HT1080 (cell line): Measurements from ENCODE around the gene FOXE1. TPM values are rescaled to one million over a fixed set of nuclear protein-coding genes. Genes with fewer than 3 reads are reported as not detected.

ENCODE experiments used
- DNase-seq: peaks from one replicate; pipeline ENCODE4 v3.0.0-alpha.2; 2015; ENCODE audit warnings: low read depth
- total RNA-seq: library from RNA; depleted of rRNA; stranded (reverse); fragments of >200 nt; shearing (Covaris generic); gene quantifications from 2 replicates; pipeline ENCODE4 v1.2.3, GENCODE V29; 2014

The FOXE1 gene
- total RNA-seq, 1 experiment from 2014 or later = not detected

DNA sequence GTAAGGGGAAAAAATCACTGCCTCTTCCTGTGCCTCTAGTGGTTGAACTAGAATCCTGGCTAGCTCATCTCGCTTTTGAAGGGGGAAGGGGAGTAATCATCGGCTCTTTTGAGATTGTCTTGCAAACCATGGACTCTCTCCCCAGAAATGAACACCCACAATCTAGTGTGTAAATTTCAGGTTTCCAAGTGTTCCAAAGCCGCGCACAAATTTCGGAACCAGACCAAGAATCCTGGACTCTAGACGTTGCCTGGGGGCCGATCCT lies 4.9 kb upstream of the FOXE1 start:
- DNase-seq = no peak

DNA sequence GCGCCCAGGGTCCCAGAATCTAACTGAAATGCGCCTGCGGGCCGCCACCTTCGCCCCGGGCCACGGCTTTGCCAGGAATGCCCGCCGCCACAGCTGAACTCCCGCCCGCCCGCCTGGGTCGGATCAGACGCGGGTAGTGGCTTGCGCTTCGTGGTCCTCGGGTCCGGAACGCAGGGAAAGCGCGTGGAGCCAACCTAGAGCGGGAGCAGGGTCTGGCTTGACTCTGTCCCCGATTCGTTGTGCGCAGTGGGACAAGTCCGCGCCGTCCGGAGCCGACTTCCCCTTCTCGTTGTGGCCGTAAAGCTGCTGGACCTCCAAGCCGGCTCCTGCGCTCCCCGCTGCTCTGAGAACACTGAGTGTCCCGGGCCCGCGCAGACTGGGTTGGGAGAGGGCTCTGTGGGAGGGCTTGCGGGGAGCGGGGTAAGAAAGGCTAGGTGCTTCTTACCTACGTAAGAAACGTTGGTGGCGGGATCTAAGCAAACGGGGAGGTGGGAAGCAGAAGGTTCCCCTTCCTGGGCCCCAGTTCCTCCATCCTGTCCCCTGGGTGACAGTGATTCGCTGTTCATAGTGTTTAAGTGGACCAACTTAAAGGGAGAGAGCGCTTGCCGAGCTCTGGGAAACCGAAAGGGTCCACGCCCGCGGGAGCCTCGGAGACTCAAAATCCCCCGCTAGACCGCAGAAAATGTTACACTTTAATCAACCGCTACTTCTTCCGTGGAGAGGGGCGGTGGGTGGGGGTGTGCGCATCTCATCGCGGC lies 4.4 kb upstream of the FOXE1 start:
- DNase-seq = no peak

DNA sequence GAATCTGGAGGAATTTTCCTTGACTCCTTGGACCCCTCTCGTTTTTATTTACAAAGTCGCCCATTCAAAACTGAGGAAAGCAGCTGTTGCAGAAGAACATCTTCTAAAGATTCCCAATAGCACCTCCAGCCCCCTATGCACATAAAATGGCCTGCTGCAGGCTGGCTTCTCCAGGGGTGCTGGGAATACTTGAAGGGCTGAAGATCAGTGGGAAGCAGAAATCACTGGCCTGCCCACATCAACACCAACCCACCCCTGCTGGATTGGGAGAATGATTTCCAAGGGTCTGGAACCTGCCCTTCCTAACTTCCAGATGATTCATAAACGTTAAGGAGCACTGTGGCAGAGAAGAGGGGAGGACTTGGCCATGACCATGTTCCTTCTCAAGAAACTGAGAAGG lies 3.0 kb upstream of the FOXE1 start:
- no peak for DNase-seq

DNA sequence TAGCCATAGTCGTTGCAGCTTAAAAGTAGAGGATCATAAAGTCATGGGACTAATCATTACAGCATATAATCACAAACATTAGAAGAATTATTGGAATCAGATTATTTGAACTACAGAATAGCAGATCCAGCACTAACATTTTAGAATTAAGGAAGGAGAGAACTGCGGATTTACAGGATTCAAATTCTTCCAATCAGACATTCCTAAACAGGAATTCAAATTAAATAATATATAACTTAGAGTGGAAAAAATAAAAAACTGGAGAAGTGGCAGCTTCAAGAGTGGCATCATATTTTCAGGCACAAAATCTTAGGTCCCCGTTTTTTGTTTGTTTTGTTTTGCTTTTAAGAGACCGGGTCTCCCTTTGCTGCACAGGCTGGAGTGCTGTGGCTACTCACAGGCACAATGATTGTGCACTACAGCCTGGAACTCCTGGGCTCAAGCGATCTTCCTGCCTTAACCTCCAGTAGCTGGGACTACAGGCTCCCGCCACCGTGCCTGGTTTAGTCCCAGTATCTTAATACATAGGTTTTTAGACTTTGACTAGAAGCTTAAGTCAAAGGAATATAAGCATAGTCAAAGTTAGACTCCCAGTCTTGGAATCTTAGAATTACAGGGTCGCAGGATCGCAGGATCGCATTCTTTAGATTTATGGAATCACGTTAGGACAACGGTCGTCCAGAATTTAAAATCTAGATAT lies 2.1 kb upstream of the FOXE1 start:
- no peak for DNase-seq

DNA sequence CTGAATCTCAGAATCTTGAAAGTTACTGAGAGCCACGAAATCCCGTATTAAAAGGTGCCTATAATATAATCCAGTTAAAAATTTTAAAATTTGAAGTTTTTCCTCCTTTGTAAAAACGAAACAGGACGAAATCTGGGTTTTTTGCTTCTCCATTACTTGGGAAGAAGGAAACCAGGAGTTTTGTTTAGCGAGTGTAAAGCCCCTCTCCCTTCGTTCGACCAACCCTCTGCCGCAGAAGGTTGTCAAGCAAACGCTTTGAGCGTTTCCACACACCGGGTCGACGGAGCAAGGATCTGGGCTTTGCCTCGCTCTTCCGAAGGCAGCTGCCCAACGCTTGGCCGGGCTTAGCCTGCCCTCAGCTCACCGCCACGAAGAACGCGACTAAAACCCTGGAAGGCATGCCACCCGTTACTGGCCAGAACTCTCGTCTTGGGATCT lies 1.6 kb upstream of the FOXE1 start:
- no peak for DNase-seq

DNA sequence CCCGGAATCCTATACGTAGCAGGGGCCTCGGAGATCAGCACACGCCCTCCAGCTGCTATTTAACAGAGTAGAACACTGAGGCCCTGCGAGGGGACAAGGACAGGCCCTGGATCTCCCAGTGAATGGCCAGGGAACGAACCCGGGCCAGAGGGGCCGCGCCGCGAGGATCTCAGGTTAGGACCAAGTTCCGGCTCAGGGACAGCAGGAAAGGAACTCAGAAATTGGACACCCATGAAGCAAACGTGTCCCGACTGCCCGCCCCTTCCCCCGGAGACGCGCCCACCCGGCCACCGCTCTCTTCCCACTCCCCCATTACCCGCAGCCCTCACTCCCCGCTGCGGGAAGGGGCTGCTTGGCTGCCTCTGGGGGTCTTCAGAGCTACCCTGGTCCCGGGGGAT lies 1.0 kb upstream of the FOXE1 start:
- DNase-seq = no peak

DNA sequence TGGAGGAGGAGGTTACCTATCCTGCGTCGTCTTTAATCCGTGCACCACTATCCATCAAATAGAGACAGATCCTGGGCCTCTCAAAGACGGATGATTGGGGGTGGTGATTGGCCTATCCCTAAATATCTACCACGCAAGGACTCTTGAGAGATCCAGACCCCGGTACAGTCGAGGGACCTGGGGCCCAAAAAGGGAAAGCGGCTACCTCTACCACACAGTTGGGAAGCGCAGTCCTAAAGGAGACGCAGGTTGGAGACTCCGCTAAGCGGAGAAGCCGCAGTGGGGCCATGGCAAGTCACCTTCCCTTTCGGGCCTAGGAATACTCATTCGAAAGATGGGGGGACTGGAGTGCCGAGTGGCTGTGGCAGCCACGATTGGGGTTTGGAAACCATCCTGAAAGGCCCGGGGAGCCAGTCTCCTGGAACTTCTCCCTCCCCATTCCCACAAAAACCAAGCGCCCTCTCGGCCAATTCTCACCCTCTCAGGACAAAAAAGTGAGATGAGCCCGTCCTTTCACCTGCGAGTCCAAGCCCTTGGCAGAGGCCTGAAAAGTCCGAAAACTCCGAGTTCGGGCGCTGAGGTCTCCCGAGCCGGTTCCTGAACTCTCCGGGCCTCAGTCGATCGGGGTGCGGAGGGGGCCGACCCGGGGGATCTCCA lies 499 bp upstream of the FOXE1 start:
- no peak for DNase-seq

DNA sequence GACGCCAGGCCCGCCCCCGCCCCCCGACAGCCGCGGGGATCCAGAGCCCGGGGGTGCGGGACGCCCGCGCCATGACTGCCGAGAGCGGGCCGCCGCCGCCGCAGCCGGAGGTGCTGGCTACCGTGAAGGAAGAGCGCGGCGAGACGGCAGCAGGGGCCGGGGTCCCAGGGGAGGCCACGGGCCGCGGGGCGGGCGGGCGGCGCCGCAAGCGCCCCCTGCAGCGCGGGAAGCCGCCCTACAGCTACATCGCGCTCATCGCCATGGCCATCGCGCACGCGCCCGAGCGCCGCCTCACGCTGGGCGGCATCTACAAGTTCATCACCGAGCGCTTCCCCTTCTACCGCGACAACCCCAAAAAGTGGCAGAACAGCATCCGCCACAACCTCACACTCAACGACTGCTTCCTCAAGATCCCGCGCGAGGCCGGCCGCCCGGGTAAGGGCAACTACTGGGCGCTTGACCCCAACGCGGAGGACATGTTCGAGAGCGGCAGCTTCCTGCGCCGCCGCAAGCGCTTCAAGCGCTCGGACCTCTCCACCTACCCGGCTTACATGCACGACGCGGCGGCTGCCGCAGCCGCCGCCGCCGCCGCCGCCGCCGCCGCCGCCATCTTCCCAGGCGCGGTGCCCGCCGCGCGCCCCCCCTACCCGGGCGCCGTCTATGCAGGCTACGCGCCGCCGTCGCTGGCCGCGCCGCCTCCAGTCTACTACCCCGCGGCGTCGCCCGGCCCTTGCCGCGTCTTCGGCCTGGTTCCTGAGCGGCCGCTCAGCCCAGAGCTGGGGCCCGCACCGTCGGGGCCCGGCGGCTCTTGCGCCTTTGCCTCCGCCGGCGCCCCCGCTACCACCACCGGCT lies 1.0 kb downstream of the FOXE1 start:
- no peak for DNase-seq

DNA sequence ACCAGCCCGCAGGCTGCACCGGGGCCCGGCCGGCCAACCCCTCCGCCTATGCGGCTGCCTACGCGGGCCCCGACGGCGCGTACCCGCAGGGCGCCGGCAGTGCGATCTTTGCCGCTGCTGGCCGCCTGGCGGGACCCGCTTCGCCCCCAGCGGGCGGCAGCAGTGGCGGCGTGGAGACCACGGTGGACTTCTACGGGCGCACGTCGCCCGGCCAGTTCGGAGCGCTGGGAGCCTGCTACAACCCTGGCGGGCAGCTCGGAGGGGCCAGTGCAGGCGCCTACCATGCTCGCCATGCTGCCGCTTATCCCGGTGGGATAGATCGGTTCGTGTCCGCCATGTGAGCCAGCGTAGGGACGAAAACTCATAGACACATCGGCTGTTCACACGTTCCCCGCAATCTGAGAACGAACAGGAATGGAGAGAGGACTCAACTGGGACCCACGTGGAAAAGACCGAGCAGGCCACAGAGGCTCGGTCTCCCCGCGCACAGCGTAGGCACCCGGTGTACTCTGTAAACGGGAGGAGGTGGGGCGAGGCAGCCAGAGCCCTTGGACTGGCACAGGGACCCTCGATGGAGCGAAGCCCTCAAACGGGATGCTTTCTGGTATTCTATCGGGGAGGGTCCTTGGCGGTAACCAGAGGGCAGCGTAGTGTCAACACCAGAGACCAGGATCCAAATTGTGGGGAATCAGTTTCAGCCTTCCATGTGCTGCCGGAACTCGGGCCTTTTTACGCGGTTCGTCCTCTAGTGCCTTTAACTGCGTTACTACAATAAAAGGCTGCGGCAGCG lies 1.9 kb downstream of the FOXE1 start:
- DNase-seq = no peak

DNA sequence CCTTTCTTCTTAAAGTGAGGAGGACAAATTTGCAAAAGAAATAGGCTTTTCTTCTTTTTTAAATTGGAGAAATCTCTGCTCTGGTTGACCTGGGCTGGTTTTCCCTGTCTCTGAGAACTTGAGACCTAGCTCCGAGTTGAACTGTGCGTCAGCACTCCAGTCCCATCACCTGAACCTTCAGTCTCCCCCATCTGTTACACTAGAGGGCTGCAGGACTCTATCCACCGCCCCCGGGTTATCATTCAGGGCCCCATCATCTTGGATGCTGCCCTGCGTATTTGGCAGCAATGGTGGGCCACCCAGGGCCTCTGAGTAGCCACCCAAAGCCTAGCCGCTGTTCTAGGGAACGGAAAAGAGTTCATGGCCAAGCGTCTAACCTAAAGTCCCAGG lies 2.5 kb downstream of the FOXE1 start:
- no peak for DNase-seq

DNA sequence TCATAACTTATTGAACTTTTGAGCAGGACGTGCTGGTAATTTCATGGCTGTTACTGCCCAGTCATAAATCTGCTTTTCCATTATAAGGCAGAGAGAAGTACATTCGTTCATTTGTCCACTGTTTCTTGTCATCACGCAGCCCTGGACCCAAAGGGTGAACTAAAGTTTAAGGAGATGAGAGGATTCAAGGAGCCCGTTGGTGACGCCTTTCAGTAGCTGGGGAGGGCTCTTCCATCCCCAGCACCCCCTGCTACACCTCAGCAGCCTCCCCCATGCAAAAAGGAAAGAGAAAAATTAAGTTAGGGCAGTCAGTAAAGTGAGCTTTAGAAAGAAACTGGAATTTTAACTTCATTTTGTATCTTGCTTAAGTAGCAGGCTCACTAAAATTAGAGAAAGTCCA lies 2.9 kb downstream of the FOXE1 start:
- DNase-seq = no peak

DNA sequence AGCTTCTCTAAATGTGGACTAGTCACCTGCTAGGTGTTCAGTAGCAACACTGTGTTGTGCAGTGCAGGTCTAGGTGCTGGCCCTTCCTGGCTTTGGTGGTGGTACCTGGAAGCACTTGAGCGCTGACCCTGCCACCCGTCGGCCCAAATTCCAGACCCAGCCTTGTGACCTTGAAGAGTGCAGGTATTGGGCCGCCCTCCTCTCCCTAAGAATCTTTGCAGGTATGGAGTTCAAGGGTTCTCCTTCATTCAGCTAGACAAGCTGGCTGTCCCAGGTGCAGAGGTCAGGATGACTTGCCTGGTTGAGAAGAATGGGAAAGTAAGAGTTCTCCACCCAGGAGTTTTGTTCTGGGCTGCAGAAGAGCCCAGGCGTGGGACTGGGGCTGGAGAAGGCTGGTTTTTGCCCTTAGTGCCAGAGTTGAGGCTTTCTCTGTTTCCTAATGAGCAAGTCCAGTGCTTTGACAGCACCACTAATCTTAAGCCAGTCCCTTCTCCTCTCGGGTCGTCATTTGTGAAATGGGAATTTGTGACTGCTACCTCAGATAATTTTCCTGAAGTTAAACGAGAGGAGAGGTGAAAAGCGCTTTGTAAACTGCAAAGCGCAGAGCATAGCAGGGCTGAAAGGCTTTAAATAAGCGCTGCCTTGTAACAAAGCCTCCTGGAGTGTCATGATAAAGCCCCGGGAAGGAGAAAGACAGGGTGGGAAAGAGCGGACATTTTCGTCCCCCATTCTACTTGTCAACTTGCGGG lies 4.0 kb downstream of the FOXE1 start:
- no peak for DNase-seq

DNA sequence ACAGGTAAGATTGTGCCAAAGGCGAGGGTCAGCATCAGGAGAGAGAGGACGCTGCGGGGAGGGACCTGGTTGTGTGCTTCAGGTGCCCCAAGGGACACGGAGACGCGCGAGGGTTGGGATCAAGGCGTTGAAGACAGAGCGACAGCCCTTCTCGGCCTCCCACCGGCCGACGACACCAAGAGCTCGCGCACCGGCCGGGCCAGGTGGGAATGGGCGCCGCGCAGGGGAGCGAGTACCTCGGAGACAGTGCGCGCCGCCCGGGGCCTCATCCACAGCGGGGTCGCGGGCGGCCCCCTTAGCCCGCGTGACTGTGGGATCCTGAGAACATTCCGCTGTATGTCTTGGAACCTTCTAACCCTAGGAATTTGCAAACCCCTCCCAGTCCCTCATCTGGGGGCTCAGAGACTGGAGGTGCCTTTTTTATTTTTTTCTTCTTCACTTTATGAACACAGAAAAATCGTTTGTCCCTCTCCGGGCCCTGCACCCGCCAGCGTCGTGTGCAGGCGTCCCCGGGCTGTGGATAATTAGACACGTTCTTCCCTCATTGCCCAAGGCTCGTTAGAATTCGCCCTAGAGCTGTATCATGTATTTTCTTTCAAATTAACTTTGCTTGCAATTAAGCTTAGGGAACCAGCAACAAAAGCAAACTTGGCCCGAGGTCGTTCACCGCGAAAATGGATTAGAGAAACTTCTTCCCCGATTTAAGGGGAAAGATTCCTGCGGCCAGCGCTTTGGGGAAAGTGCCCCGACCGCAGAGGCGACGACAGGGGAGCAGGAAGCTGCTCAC lies 4.8 kb downstream of the FOXE1 start:
- DNase-seq = no peak

DNA sequence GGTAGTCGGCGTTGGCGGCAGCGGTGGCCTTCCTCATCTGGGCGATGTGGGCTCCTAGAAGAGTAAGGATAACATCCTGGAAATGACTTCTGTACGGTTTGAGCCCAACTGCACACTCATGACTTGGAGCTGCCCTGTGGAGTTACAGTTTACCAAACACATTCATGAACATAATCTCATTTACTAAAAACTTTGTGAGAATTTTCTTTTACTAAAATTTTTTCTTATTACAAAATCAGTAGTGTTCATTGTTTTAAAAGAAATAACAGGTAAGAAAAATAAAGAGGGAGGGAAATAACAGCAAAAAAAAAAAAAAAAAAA lies 5.3 kb downstream of the FOXE1 start:
- DNase-seq = no peak

DNA sequence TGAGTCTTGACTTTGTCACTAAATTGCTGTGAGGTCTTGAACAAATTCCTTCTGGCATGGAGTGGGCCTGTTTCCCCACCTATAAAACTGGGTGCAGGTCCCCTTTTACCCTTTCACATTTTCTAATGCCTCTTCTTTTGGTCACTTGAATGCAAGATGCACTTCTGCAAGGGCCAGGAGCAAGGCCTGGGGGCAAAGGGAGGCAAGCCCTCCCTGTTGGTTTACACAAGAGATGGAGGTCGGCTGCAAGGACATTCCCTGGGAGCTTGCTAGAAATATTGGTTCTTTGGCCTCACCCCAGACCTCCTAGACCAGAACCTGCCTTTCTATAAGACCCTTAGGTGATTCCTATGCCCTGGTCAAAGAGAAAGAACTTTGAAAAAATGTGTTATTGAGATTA lies 5.8 kb downstream of the FOXE1 start:
- DNase-seq = no peak

DNA sequence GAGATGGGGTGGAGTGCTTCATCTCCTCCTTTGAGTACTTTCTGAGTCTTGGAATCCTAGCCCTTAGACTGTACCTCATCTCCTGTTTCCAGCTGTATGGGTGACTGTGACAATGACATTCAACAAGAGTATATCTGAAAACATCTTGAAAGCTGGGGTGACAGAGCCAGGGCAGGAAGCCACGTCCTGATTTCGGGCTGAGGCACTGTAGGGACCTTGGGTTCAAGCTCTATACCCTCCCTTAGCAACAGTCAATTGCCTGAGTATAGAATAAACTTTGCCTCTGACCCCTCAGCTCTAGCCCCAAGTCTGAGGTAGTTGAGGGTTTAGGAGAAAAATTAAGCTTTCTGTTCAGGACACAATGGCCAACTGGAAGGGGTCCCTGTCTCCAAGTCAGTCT lies 6.3 kb downstream of the FOXE1 start:
- DNase-seq = no peak

DNA sequence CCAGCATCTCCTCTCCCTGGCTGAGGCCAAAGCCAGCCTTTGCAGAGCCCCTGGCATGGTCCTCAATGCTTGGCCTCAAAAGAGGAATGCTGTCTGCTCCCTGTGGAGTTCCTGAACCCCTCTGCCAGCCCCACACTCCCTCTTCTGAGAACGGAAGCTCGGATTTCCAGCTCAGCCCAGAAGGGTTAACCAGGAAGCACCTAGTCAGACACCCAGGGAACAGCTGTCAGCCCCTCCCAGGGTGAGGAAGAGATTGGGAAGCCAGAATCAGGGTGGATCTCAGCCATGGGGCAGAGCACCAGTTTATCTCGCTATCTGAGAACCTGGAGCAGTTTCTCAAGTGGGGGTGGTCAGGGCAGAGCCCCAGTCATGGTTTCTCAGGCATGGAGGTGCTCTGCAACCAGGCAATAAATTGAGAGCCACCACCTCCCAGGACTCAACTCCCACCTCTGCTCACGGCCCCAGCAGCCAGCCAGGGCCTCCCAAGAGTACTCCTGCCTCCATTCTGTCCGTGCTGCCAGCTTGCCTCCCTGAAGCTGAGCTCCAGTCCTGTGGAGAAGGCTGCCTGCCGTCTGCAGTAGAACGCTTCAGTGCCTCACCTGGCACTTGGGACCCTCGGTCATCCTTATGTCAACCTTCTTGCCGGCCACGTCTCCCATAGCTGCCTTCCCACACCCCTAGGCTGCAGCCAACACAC lies 7.6 kb downstream of the FOXE1 start:
- no peak for DNase-seq

DNA sequence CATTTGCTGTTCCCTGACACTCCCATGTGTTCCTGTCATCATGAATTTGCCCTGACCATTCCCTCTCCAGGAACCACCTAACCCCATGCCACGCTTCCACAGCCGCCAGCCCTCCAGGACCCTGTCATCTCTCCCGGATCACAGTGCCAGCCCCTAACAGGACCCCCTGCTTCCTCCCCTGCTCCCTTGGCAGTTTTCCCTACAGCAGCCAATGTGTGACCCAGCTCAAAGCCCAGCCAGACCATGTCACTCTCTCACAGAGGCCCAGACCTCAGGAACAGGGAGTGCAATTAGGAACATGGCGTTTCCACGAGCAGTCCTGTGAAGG lies 8.1 kb downstream of the FOXE1 start:
- no peak for DNase-seq

DNA sequence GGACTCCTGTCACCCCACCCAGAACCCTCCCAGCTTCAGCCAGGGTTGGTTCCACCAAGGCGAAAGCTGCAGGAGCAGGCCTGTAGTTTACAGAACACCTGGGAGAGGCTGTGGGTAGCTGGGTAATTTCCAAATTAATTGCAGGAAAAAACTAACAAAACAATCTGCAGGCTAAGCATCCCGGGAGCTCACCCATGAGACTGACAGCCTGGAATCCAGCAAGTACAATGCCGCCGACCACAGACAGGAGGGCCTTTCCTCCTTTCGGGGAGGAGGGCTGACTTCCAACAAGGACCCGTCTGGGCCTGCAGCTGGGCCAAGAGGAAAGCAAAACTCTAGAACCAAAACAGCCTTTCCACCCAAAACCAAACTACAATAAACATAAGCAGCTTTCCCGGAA lies 10.3 kb downstream of the FOXE1 start:
- no peak for DNase-seq
